GM04504 (cell line): ENCODE measurements around the gene DIP2C.

Experiments used
- DNase-seq: peaks from one replicate; pipeline ENCODE4 v3.0.0-alpha.2; 2012; ENCODE audit warnings: low read depth

The DIP2C gene

GRCh38 chr10:553233-553632, 136.2 kb downstream of the DIP2C start:
- no peak for DNase-seq

- DNase-seq = no peak
These were observed 136.8 kb downstream of the DIP2C start for GRCh38 chr10:552679-553078.

GRCh38 chr10:551373-552252, 137.9 kb downstream of the DIP2C start:
- DNase-seq = no peak

GRCh38 chr10:550665-551372, 138.6 kb downstream of the DIP2C start:
- no peak for DNase-seq

- DNase-seq = no peak
These were observed 140.1 kb downstream of the DIP2C start for GRCh38 chr10:549391-549790.

- DNase-seq = no peak
These were observed 141.1 kb downstream of the DIP2C start for GRCh38 chr10:548238-548901.

GRCh38 chr10:547591-548081, 141.8 kb downstream of the DIP2C start:
- no peak for DNase-seq

- DNase-seq = no peak
These were observed 142.4 kb downstream of the DIP2C start for GRCh38 chr10:546971-547590.

- DNase-seq = no peak
These were observed 143.0 kb downstream of the DIP2C start for GRCh38 chr10:546451-546850.

- DNase-seq = no peak
These were observed 145.3 kb downstream of the DIP2C start for GRCh38 chr10:543862-544822.

GRCh38 chr10:543131-543530, 146.3 kb downstream of the DIP2C start:
- no peak for DNase-seq

GRCh38 chr10:541750-542371, 147.6 kb downstream of the DIP2C start:
- DNase-seq = no peak

GRCh38 chr10:541041-541440, 148.4 kb downstream of the DIP2C start:
- DNase-seq = no peak

- no peak for DNase-seq
These were observed 150.6 kb downstream of the DIP2C start for GRCh38 chr10:538895-539294.

- DNase-seq = no peak
These were observed 152.5 kb downstream of the DIP2C start for GRCh38 chr10:536935-537334.

- DNase-seq = no peak
These were observed 153.0 kb downstream of the DIP2C start for GRCh38 chr10:536371-536925.

GRCh38 chr10:535952-536351, 153.5 kb downstream of the DIP2C start:
- no peak for DNase-seq

- no peak for DNase-seq
These were observed 154.4 kb downstream of the DIP2C start for GRCh38 chr10:535051-535450.

GRCh38 chr10:534047-534566, 155.4 kb downstream of the DIP2C start:
- no peak for DNase-seq

GRCh38 chr10:533611-534010, 155.9 kb downstream of the DIP2C start:
- no peak for DNase-seq
